ENCODE measurements around the gene FAM83E. TPM values are rescaled to one million over a fixed set of nuclear protein-coding genes. Genes with fewer than 3 reads are reported as not detected.
A peak's percentile ranks its signal among the peaks of the same experiment; 100 is the strongest.

Gene FAM83E
- total RNA-seq, 1 donor from 2014 or later, result 31.1 TPM

- Histone ChIP-seq H3K36me3 (peaks cover 30% of the 10 kb centered on the region), H3K9me3 (no peaks in the 10 kb centered on the region), H3K27ac (no peak overlapping the region), H3K4me1 (peaks cover 25% of the 10 kb centered on the region), H3K4me3 (peak overlapping the region; percentile 42), H3K27me3 (no peaks in the 10 kb centered on the region)
- peak; percentile 4 for ATAC-seq
- TF ChIP-seq CTCF (IDR thresholded peaks at IDR 0.05), result no peak
- peak; percentile 78 for DNase-seq
- intact Hi-C loops (cut with DNase I), result no loop called here
Observed at GRCh38 chr19:48613024-48613851, 1.6 kb downstream of the FAM83E start.

- no peak for ATAC-seq
- no peak for TF ChIP-seq CTCF (IDR thresholded peaks at IDR 0.05)
- H3K4me3 ChIP-seq, result no peak overlapping the region
Observed at GRCh38 chr19:48611872-48612271, 3.0 kb downstream of the FAM83E start.

GRCh38 chr19:48609571-48610108 lies 5.2 kb downstream of the FAM83E start:
- no peak for ATAC-seq
- intact Hi-C loops (cut with DNase I), result no loop called here
- no peak for TF ChIP-seq CTCF (IDR thresholded peaks at IDR 0.05)

More at GRCh38 chr19:48611872-48612271, 3.0 kb downstream of the FAM83E start:
- intact Hi-C loops (cut with DNase I), result no loop called here
- Histone ChIP-seq H3K9me3 (no peaks in the 10 kb centered on the region), H3K4me1 (peaks cover 13% of the 10 kb centered on the region), H3K27ac (no peak overlapping the region), H3K27me3 (no peaks in the 10 kb centered on the region), H3K36me3 (peaks cover 22% of the 10 kb centered on the region)
- DNase-seq, result no peak

GRCh38 chr19:48608798-48609263 lies 6.0 kb downstream of the FAM83E start:
- ATAC-seq, result peak; percentile 78
- H3K27me3 ChIP-seq, result no peaks in the 10 kb centered on the region
- no peak overlapping the region for H3K4me3 ChIP-seq
- no peak for DNase-seq
- no peak overlapping the region for H3K27ac ChIP-seq
- intact Hi-C loops (cut with DNase I), result no loop called here
- H3K36me3 ChIP-seq, result no peaks in the 10 kb centered on the region
- TF ChIP-seq CTCF (IDR thresholded peaks at IDR 0.05), result peak; percentile 41
- H3K4me1 ChIP-seq, result no peaks in the 10 kb centered on the region
- no peaks in the 10 kb centered on the region for H3K9me3 ChIP-seq

More at GRCh38 chr19:48609571-48610108, 5.2 kb downstream of the FAM83E start:
- no peaks in the 10 kb centered on the region for H3K36me3 ChIP-seq
- H3K27me3 ChIP-seq, result no peaks in the 10 kb centered on the region
- no peaks in the 10 kb centered on the region for H3K9me3 ChIP-seq
- no peak overlapping the region for H3K4me3 ChIP-seq
- no peak for DNase-seq
- H3K27ac ChIP-seq, result no peak overlapping the region
- no peaks in the 10 kb centered on the region for H3K4me1 ChIP-seq

GRCh38 chr19:48607359-48607755 lies 7.5 kb downstream of the FAM83E start:
- intact Hi-C loops (cut with DNase I), result no loop called here
- no peaks in the 10 kb centered on the region for H3K4me1 ChIP-seq
- no peak for TF ChIP-seq CTCF (IDR thresholded peaks at IDR 0.05)
- ATAC-seq, result no peak
- no peaks in the 10 kb centered on the region for H3K27me3 ChIP-seq
- H3K4me3 ChIP-seq, result no peak overlapping the region
- no peaks in the 10 kb centered on the region for H3K36me3 ChIP-seq
- no peaks in the 10 kb centered on the region for H3K9me3 ChIP-seq
- no peak for DNase-seq
- H3K27ac ChIP-seq, result no peak overlapping the region

Data from upper lobe of right lung (tissue), 1 donor.